PC-9 (cell line): ENCODE measurements around the gene RNASEL.

Experiments
- EZH2 ChIP-seq: fragments of 200-600 bp; sonication (generic); IDR thresholded peaks from 2 replicates; pipeline ENCODE4 v1.8.0; 2017; ENCODE audit warnings: antibody characterized with exemption, low read depth
- TF ChIP-seq, protein P1 (sequence below): fragments of 200-600 bp; sonication (generic); conservative IDR thresholded peaks from 2 replicates; pipeline ENCODE4 v1.6.1; 2017; ENCODE audit warnings: mixed run types, antibody characterized with exemption, mild to moderate bottlenecking, moderate library complexity

- TF ChIP-seq EZH2, result no peak
- TF ChIP-seq, protein P1, sequence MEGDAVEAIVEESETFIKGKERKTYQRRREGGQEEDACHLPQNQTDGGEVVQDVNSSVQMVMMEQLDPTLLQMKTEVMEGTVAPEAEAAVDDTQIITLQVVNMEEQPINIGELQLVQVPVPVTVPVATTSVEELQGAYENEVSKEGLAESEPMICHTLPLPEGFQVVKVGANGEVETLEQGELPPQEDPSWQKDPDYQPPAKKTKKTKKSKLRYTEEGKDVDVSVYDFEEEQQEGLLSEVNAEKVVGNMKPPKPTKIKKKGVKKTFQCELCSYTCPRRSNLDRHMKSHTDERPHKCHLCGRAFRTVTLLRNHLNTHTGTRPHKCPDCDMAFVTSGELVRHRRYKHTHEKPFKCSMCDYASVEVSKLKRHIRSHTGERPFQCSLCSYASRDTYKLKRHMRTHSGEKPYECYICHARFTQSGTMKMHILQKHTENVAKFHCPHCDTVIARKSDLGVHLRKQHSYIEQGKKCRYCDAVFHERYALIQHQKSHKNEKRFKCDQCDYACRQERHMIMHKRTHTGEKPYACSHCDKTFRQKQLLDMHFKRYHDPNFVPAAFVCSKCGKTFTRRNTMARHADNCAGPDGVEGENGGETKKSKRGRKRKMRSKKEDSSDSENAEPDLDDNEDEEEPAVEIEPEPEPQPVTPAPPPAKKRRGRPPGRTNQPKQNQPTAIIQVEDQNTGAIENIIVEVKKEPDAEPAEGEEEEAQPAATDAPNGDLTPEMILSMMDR, result no peak
These were observed 24.6 kb downstream of the RNASEL start for GRCh38 chr1:182564406-182565004.
